Smooth muscle cell (in vitro differentiated cells): Measurements from ENCODE around the gene PDX1. TPM values are rescaled to one million over a fixed set of nuclear protein-coding genes. Genes with fewer than 3 reads are reported as not detected.

ENCODE experiments used
- DNase-seq: peaks from one replicate; lab custom pipeline; 2025; ENCODE audit not compliant: unreplicated experiment; lab: John Stamatoyannopoulos, UW
- H2AFZ ChIP-seq: fragments of 200-600 bp; sonication (generic); 2 replicates; pipeline ENCODE4 v1.6.0; 2016; ENCODE audit warnings: antibody characterized with exemption, low read depth, mild to moderate bottlenecking
- H3F3A ChIP-seq: fragments of 200-600 bp; sonication (generic); 2 replicates; pipeline ENCODE4 v1.6.0; 2017; ENCODE audit warnings: antibody characterized with exemption, low read depth
- H3K27ac ChIP-seq: fragments of 200-600 bp; sonication (generic); 2 replicates; pipeline ENCODE4 v1.5.1; 2016; ENCODE audit warnings: low read depth, mild to moderate bottlenecking
- H3K27me3 ChIP-seq: fragments of 200-600 bp; sonication (generic); 2 replicates; pipeline ENCODE4 v1.6.1; 2016; ENCODE audit warnings: low read depth, mild to moderate bottlenecking
- H3K36me3 ChIP-seq: fragments of 200-600 bp; sonication (generic); 2 replicates; pipeline ENCODE4 v1.5.1; 2016; ENCODE audit warnings: low read depth
- H3K4me1 ChIP-seq: fragments of 200-600 bp; sonication (generic); 2 replicates; pipeline ENCODE4 v1.5.1; 2016; ENCODE audit warnings: low read depth
- H3K4me2 ChIP-seq: fragments of 200-600 bp; sonication (generic); 2 replicates; pipeline ENCODE4 v1.6.0; 2016; ENCODE audit warnings: mild to moderate bottlenecking
- H3K4me3 ChIP-seq: fragments of 200-600 bp; sonication (generic); 2 replicates; pipeline ENCODE4 v1.5.1; 2016; ENCODE audit warnings: mild to moderate bottlenecking
- H3K79me2 ChIP-seq: fragments of 200-600 bp; sonication (generic); 2 replicates; pipeline ENCODE4 v1.6.0; 2016; ENCODE audit warnings: low read depth, mild to moderate bottlenecking
- H3K9ac ChIP-seq: fragments of 200-600 bp; sonication (generic); 2 replicates; pipeline ENCODE4 v1.6.0; 2016; ENCODE audit warnings: low read depth
- H3K9me3 ChIP-seq: fragments of 200-600 bp; sonication (generic); replicated peaks from 2 replicates; pipeline ENCODE4 v1.5.1; 2016; ENCODE audit warnings: low read depth
- H4K20me1 ChIP-seq: fragments of 200-600 bp; sonication (generic); 2 replicates; pipeline ENCODE4 v1.6.0; 2016; ENCODE audit warnings: low read depth
- WGBS: methylation state at CpG from one replicate; pipeline ENCODE4 v1.1.7; 2016; ENCODE audit warnings: low lambda C conversion rate; 5-methylcytosine and 5-hydroxymethylcytosine counted together
- polyA plus RNA-seq: library from polyadenylated mRNA; unstranded; fragments of >200 nt; fragmentation: Nextera tagmentation; extraction: Ambion mirVana; gene quantifications from 2 replicates; pipeline ENCODE4 v1.2.1, GENCODE V29; 2016
- total RNA-seq: library from RNA; depleted of rRNA; stranded (reverse); fragments of >200 nt; gene quantifications from 2 replicates; pipeline ENCODE4 v1.2.3, GENCODE V29; 2014
- TF ChIP-seq, protein P1 (sequence below): fragments of 200-600 bp; sonication (generic); IDR thresholded peaks from 2 replicates; pipeline ENCODE4 v1.5.1; 2017; ENCODE audit warnings: borderline replicate concordance, mild to moderate bottlenecking, antibody characterized with exemption; ENCODE audit not compliant: insufficient read depth, poor library complexity, severe bottlenecking

Gene PDX1
- total and polyA plus RNA-seq, 2 experiments from 2014 or later = not detected

DNA sequence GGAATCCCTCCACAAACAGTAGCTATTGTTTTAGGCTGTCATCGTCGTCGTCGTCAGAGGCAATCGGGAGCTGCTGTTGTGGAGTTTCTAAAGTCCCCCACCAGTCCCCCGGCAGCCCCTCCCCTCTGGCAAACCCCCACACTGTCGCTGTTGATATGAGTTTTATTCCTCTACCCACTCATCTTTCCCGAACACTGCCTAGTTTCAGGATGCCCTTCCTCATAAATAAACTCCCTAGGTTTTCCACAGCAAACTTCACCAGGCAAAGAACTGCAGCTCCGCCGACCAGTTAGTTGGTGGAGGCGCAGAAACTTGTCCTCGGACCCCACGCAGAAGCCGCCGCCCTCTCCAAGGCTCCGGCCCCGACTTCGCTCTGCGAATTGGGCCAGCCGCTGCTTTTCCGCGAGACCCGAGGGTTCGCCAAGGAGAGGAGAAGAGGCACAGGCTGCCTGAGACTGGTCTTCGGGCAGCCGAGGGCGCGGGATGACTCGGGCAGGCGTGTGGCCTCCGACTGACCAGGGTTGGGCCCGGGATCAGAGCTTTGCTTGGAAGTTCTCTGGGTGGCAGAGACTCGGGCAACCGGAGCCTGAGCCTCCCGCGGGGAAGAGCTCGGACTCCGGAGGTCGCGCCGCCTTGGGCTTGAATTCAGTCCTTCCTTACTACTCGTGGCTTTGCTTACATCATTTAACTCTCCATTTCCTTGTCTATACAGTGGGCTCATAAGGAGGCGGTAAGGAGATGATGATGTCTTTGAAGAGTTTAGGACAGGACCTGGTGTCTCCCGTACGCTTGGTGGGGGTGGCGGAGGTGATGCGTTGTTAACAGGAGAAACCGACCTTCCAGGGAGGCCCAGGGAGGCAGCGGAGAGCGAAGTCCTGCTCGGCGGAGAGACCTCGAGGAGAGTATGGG, 7.9 kb downstream of the PDX1 start:
- H3K9ac ChIP-seq = no peak overlapping the region
- H3K36me3 ChIP-seq = no peaks in the 10 kb centered on the region
- H3K9me3 ChIP-seq = no peaks in the 10 kb centered on the region
- H3K4me1 ChIP-seq = no peaks in the 10 kb centered on the region
- H3F3A ChIP-seq = no peaks in the 10 kb centered on the region
- H3K79me2 ChIP-seq = no peaks in the 10 kb centered on the region
- no peak overlapping the region for H3K4me3 ChIP-seq
- 12% methylated on average over 52 of the region's 53 CpGs for WGBS
- H3K27me3 ChIP-seq = peaks cover 100% of the 10 kb centered on the region
- H4K20me1 ChIP-seq = no peaks in the 10 kb centered on the region
- no peak for DNase-seq
- H2AFZ ChIP-seq = no peak overlapping the region
- TF ChIP-seq, protein P1, sequence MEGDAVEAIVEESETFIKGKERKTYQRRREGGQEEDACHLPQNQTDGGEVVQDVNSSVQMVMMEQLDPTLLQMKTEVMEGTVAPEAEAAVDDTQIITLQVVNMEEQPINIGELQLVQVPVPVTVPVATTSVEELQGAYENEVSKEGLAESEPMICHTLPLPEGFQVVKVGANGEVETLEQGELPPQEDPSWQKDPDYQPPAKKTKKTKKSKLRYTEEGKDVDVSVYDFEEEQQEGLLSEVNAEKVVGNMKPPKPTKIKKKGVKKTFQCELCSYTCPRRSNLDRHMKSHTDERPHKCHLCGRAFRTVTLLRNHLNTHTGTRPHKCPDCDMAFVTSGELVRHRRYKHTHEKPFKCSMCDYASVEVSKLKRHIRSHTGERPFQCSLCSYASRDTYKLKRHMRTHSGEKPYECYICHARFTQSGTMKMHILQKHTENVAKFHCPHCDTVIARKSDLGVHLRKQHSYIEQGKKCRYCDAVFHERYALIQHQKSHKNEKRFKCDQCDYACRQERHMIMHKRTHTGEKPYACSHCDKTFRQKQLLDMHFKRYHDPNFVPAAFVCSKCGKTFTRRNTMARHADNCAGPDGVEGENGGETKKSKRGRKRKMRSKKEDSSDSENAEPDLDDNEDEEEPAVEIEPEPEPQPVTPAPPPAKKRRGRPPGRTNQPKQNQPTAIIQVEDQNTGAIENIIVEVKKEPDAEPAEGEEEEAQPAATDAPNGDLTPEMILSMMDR = no peak
- no peak overlapping the region for H3K27ac ChIP-seq
- H3K4me2 ChIP-seq = no peak overlapping the region

DNA sequence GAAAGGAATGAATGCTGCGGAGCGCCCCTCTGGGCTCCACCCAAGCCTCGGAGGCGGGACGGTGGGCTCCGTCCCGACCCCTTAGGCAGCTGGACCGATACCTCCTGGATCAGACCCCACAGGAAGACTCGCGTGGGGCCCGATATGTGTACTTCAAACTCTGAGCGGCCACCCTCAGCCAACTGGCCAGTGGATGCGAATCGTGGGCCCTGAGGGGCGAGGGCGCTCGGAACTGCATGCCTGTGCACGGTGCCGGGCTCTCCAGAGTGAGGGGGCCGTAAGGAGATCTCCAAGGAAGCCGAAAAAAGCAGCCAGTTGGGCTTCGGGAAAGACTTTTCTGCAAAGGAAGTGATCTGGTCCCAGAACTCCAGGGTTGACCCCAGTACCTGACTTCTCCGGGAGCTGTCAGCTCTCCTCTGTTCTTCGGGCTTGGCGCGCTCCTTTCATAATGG, 8.6 kb downstream of the PDX1 start:
- Histone ChIP-seq H3K36me3 (no peaks in the 10 kb centered on the region), H3K27ac (no peak overlapping the region), H3F3A (no peaks in the 10 kb centered on the region), H3K9me3 (no peaks in the 10 kb centered on the region), H3K79me2 (no peaks in the 10 kb centered on the region), H3K4me2 (no peak overlapping the region), H3K9ac (no peak overlapping the region), H2AFZ (no peak overlapping the region), H4K20me1 (no peaks in the 10 kb centered on the region), H3K4me1 (no peaks in the 10 kb centered on the region), H3K4me3 (no peak overlapping the region), H3K27me3 (peaks cover 100% of the 10 kb centered on the region)
- 17% methylated on average over 26 of the region's 26 CpGs for WGBS
- no peak for DNase-seq
- TF ChIP-seq, protein P1 = no peak

DNA sequence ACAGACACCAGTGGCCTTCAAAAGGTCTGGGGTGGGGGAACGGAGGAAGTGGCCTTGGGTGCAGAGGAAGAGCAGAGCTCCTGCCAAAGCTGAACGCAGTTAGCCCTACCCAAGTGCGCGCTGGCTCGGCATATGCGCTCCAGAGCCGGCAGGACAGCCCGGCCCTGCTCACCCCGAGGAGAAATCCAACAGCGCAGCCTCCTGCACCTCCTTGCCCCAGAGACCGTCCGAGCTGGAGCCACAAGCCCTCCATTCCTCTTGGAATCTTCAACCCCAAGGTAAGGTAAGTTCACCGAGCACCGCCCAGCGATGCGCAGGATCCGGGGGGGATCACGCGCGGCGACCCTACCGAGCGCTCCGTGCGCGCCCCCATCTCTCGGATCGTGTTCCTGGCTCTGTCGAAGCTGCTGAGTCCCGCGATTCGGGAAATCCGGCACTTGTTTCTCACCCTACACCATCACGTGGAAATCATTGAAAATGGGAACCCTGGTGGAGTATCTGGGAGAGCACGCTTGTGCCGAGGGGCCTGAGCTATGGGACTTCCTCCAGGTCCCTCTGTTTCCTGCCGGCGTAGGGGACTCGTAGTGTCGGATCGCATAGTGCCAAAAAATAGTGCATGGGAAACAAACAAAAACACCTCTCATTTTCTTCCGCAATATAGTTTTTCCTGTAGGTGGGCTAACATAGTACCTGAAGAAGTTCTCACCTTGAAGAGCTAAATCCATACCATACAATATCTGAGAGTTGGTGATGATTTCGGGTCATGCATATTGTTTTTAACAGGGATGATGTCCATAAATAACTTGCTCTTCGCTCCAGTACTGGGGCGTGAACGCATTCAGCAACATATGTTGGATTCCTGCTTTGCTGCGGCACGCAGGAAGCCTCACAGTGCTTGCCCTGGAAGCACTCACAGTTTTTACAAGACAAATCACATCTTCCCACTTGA, 9.3 kb downstream of the PDX1 start:
- Histone ChIP-seq H3K27ac (no peak overlapping the region), H3K4me1 (no peaks in the 10 kb centered on the region), H4K20me1 (no peaks in the 10 kb centered on the region), H2AFZ (no peak overlapping the region), H3K27me3 (peaks cover 100% of the 10 kb centered on the region), H3K9ac (no peak overlapping the region), H3K4me2 (no peak overlapping the region), H3K36me3 (no peaks in the 10 kb centered on the region), H3F3A (no peaks in the 10 kb centered on the region), H3K79me2 (no peaks in the 10 kb centered on the region), H3K4me3 (no peak overlapping the region), H3K9me3 (no peaks in the 10 kb centered on the region)
- TF ChIP-seq, protein P1 = no peak
- no peak for DNase-seq
- WGBS = 18% methylated on average over 48 of the region's 48 CpGs
